Embryonic facial prominence (tissue), 1 donor: ENCODE measurements around the gene HLA-DOB.
A peak's percentile ranks its signal among the peaks of the same experiment; 100 is the strongest.

Source experiments
- DNase-seq: peaks from one replicate; pipeline ENCODE4 v3.0.0-alpha.2; 2016; ENCODE audit errors: extremely low spot score

HLA-DOB gene

DNA sequence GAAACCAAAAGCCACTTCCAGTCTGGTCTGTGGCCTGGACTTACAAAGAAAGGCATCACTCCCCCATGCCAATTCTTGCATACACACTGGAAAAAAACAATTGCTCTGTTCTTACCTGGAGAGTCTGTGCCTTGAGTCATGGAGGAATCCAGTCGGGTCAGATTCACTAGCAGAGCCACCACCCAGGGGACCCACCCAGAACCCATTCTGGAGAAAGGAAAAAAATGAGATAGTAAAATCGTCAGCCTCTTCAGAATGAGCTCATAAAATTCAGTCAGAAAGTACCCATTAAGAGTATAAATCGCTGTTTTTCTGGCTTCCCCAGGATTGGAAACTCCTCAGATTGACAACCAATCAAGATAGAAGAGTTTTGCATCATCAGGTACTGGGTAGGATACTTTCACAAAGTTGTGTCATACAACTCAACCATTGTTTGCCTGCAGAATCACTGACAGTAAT is at the start of gene HLA-DOB:
Gene HLA-DOB, minus strand, starts transcription at position 257 of the 459 bp plus-strand sequence. Its CDS starts 51 bp downstream, at position 206.
- no peak for DNase-seq

DNA sequence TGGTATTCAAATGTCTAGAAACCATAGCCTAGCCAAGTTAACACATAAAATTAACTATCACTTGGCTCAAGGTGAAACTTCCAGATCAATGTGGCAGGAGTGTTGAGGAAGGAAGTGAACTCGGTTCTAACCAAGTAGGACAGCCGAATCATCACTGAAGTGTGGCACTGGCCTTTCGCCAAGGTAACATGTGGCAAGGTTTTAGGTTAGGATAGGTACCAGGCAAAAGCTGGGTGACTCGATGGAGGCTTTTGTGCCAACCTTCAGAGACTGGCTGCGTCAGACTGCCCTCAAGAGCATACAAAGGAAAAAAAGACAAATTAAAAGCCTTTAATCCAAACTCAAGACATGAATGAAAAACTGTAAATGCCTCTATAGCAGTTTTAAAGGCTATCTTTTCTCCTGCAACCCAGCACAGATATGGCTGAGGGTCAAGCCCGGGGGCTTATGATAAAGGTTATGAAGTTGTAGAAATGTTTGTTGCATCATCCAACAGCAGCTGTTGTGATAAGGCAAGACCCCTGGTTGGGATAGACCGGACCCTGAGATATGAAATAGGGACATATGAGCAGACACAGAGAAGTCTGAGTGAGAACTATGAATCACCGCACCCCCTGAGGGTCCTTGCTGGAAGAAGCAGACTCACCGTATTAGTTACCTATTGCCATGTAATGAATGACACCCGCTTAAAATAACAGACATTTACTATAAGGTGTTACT is 49.1 kb upstream of the HLA-DOB start:
- DNase-seq: no peak

GRCh38 chr6:32862725-32863124 is 45.9 kb upstream of the HLA-DOB start:
- no peak for DNase-seq

GRCh38 chr6:32860674-32861073 is 43.9 kb upstream of the HLA-DOB start:
- no peak for DNase-seq

GRCh38 chr6:32858194-32858593 is 41.4 kb upstream of the HLA-DOB start:
- DNase-seq: no peak

- DNase-seq: no peak
Observed at GRCh38 chr6:32857156-32857891, 40.5 kb upstream of the HLA-DOB start.

DNA sequence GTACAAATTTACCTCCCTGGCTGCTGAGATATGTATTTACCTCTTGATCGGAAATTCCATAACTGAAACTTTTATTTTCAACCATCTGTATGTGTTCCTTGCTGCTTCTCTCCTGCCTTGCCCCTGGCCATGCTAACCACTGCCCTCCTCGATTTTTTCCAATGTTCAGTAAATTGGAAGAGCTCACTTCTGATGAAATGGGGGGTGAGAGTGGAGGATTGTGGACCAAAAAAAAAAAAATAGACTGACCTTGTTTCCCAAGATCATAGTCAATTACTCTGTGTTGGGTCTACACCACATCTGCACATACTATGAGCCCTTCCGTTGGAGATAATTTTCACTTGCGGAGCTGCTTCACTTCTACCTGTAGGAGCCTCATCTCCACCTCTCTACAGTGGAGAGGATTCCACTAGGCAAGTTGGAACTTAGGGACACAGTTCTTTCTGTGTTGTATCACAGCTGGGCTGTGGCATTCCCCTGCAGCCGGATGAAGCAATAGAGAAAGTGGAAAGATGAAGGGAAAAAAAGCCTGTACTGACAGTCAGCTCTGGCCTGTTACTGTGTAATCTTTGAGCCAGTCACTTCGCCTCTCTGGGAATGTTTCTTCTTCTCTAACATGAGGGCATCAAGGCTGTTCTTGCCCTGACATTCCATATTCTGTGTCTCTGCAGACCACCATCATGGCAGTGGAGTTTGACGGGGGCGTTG is 38.8 kb upstream of the HLA-DOB start:
- no peak for DNase-seq

DNA sequence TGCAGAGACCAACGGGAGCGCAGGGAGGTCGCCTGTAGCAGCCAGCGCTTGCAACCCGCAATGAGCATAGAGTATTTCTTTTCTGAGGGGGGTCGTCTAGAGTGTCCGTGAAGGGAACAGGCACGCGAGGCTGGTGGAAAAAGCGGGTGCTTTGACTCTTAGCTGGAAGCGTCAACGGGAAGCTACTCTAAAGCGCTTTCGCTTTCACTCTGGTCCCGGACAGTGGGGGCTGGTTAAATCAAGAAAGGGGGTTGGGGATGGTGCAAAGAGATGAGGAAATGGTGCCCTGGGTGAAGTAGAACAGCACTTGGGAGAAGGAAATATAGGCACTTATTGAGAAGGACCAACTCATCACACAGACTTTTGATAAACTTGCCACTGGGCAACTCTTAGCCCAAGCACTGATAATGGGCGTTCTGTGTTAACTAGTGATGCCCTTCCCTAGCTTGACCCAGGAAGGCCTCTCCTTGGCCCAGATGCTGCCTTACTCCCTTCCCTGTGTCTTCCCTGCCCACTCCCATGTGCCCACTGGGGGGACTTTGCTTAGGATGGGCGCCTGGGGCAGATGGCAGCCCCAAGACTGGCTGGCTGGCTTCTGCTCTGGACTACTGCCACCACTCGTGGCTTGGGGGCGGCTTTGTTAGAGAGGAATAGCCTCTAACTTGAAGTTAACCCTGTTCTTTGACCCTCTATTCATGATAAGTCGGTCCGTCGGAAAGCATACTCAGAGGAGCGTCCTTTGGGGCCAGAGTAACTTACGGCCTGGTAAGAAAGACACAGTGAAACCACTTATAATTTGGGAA is 37.8 kb upstream of the HLA-DOB start:
- no peak for DNase-seq

DNA sequence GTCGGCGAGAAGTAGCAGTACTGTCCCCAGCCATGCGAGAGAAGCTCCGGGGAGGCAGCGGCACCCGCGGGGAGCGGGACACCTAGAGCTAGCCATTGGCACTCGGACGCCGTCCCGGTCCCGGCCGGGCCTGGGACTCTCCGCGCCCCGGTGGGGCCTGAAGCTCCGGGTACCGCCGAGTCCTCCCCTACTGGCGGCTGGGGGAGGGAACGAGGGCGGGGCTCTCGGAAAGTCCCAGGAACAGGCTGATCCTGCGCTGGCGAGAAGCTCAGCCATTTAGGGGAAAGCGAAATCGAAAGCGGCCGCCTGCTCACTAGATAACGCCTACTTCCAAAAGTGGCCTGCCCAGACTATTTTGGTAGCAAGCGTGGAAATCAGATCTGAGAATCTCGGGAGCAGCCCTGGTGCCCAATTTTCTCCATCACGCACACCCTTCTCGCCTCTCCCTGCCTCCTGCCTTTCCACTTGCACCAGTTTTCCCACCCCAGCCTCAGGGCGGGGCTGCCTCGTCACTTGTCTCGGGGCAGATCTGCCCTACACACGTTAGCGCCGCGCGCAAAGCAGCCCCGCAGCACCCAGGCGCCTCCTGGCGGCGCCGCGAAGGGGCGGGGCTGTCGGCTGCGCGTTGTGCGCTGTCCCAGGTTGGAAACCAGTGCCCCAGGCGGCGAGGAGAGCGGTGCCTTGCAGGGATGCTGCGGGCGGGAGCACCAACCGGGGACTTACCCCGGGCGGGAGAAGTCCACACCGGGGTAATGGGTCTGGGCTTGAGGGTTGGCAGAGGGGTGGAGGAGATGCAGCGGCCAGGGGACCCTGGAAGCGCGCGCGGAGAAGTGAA is 37.0 kb upstream of the HLA-DOB start, which contains the start of the genes PSMB9 and TAP1:
Gene PSMB9, plus strand, starts transcription at position 652 of the 835 bp plus-strand sequence. Its CDS starts 38 bp downstream, at position 690.
Gene TAP1, minus strand, starts transcription at position 164 of the 835 bp plus-strand sequence. Its CDS starts 68 bp downstream, at position 96.
- peak; percentile 33 for DNase-seq

DNA sequence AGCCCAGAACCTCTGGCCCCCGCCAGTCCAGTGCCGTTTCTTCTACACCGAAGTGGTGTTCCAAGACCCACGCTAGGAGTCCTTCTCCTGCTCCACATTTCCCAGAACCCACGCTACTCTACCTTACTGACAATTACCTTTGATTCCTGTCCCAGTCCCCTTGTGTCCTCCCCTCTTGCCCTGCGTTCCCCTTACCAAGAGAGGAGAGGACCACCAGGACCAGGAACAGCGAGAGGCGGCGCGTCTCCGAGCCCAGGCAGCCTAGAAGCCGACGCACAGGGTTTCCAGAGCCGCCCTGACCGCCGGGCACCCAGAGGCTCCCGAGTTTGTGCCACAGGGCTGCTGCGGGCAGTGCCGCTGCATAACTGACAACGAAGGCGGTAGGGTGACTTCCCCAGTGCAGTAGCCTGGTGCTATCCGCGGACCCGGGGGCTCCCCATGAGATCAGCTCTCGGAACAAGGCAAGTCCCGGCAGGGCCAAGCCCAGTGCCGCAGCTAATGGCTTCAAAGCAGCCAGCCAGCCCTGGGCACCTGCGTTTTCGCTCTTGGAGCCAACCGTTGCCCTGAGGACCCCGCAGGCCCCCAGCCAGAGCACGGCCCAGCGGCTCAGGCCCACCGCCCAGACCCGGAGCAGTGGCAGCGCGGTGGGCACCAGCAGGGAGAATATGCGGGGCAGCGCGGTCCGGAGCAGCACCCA is 36.2 kb upstream of the HLA-DOB start:
- no peak for DNase-seq

DNA sequence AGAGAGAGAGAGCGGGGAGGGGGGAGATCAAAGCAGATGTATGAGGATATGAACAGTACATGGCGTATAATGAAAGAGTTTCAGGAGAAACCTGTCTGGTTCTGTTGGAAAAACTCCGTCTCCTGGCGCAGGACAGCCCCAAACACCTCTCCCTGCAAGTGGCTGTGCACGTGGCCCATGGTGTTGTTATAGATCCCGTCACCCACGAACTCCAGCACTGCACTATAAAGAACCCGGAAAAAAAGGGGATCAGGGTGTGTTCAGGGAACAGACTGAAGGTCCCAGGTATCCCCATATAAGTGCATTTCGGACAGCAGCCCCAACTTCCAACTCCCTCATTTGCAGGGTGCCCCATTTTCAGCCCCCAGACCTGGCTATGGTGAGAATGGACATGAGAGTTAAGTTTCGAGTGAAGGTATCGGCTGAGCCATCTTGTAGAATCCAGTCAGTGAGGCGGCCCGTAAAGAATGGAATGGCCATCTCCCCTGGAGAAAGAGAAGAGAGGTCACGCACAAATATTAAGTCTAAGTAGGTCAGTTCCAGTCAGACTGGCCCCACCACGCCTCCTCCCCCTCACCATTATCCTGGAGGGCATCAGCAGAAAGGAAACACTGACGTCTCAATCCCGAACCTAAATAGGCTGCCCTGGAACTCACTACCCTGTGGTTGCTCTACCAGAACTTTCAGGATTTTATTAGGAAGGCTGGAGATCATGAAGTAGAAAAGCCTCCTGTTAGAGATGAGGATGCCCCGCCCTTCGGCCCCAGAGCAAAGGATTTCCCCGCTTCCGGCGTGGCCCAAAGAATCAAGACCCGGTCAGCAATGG is 35.4 kb upstream of the HLA-DOB start:
- DNase-seq: no peak

- no peak for DNase-seq
Observed at GRCh38 chr6:32851025-32851424, 34.2 kb upstream of the HLA-DOB start.

DNA sequence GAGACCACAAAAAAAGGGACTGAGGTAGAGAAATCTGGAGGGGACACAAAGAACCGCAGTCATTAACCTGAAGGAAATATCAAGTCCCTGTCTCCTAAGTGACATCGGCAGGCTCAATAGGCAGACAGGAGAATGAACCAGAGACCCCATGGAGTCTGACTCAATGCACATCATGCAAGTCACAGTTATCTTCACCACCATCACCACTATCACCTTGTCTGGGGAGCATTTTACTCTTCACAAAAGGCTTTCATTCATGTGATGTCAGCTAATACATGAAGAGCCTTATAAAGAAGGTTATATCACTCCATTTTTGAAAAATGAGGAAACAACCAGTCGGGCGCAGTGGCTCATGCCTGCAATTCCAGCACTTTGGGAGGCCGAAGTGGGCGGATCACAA is 32.3 kb upstream of the HLA-DOB start:
- DNase-seq: no peak

- DNase-seq: no peak
Observed at GRCh38 chr6:32847795-32848194, 31.0 kb upstream of the HLA-DOB start.

- no peak for DNase-seq
Observed at GRCh38 chr6:32847004-32847403, 30.2 kb upstream of the HLA-DOB start.

GRCh38 chr6:32845384-32845884 is 28.6 kb upstream of the HLA-DOB start:
- no peak for DNase-seq

DNA sequence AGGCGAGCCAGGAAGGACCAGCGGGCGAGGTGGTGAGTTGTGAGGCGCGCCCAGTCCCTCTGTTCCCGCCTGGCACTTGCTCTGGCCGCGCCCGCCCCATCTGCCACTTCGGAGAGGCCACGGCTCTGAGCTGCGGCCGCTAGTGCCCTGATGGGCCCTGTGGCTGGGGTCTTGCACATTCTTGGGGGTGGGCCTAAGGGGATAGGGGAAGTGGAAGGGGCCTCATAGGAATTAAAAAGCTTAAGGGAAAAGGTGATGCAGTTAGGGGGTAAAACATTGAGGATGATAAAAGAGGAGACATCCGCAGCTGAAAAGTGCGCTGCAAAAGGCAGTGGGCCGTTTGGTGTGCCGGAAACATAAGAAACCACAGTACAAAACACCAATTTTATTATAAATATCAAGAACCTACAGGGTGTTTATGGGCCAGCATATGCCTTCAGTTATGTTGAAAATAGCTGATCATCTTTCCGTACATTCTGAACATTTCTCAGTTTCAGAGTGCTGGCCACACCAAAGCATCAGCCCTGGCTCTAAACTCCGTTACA is 28.1 kb upstream of the HLA-DOB start:
- no peak for DNase-seq
